Natural killer cell treated with Interleukin-12 subunit alpha and Interleukin-12 subunit beta and Interleukin-15 and Interleukin-18, amount 100 ng/mL, for 72 hours (primary cell): Measurements from ENCODE around the gene CASS4. TPM values are rescaled to one million over a fixed set of nuclear protein-coding genes. Genes with fewer than 3 reads are reported as not detected.
A peak's percentile ranks its signal among the peaks of the same experiment; 100 is the strongest.

ENCODE experiments used
- ATAC-seq, 2 donors: fragments of 150-1000 bp; cut with Tn5 transposase in 1 of 2; sonication (Bioruptor Pico), chemical (Tn5 transposase) in 1 of 2; 2 replicates each; pipeline ENCODE4 v1.10.0; 2021
- DNase-seq: peaks from one replicate; pipeline ENCODE4 v3.0.0; 2022; ENCODE audit warnings: low spot score
- H3K27ac Mint-ChIP-seq, 2 donors: 1 replicate in 1 of 2; 2 replicates in 1 of 2; pipeline ENCODE4 v1.8.0; 2022; ENCODE audit warnings: mixed read lengths in 2 of 2, mild to moderate bottlenecking in 1 of 2, moderate library complexity in 1 of 2
- H3K27me3 Mint-ChIP-seq, 2 donors: 1 replicate in 1 of 2; 2 replicates in 1 of 2; pipeline ENCODE4 v1.8.0; 2022; ENCODE audit warnings: mixed read lengths in 2 of 2
- H3K36me3 Mint-ChIP-seq: one replicate; pipeline ENCODE4 v1.8.0; 2022; ENCODE audit warnings: mixed read lengths
- H3K4me1 Mint-ChIP-seq, 2 donors: 1 replicate in 1 of 2; 2 replicates in 1 of 2; pipeline ENCODE4 v1.8.0; 2022; ENCODE audit warnings: low read depth in 2 of 2, mixed read lengths in 2 of 2, mild to moderate bottlenecking in 1 of 2
- H3K4me3 Mint-ChIP-seq: one replicate; pipeline ENCODE4 v1.8.0; 2022; ENCODE audit warnings: mixed read lengths
- H3K9me3 Mint-ChIP-seq: 2 replicates; pipeline ENCODE4 v1.8.0; 2022; ENCODE audit warnings: mixed read lengths
- total RNA-seq, 2 donors: library from RNA; stranded (reverse); gene quantifications; one replicate each; pipeline ENCODE4 v1.2.3, GENCODE V29; 2022

Gene CASS4
- total RNA-seq, 2 donors from 2014 or later, result 1.3 to 4.1 TPM

GRCh38 chr20:56431471-56431870, 19.4 kb downstream of the CASS4 start:
- Mint-ChIP-seq H3K4me3 (no peak overlapping the region), H3K27me3 (no peaks in the 10 kb centered on the region), H3K27ac (peak overlapping the region in 1 of 2 donors; percentile 65), H3K9me3 (peaks cover 3% of the 10 kb centered on the region), H3K36me3 (no peaks in the 10 kb centered on the region), H3K4me1 (peaks cover 37 to 48% of the 10 kb centered on the region in 2 donors)
- no peak for ATAC-seq
- no peak for DNase-seq

- DNase-seq (no peak), ATAC-seq (peak; percentile 24 to 39)
- Mint-ChIP-seq H3K27ac (peak overlapping the region; percentile 78 to 82), H3K4me3 (peak overlapping the region; percentile 54), H3K9me3 (peaks cover 3% of the 10 kb centered on the region), H3K27me3 (no peaks in the 10 kb centered on the region), H3K4me1 (peaks cover 43 to 49% of the 10 kb centered on the region in 2 donors), H3K36me3 (no peaks in the 10 kb centered on the region)
Observed at GRCh38 chr20:56433221-56433879, 21.3 kb downstream of the CASS4 start.

DNA sequence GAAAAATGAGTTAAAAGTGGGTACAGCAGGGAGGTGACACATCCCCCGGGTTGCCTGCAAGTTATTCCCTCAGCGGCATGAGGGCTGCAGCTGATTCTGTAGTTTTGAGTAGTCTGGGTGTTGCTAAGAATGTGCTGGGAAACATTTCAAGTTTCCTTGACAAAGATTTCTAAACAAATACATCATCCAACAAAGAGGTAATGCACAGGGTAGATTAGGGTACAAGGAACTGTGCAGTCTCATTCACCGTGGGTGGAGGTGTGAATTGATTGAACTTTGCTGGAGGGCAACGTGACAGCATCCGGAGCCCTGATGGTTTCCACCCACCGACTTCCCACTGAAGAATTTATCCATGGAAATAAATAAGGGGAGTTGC, 21.8 kb downstream of the CASS4 start:
- Mint-ChIP-seq H3K9me3 (peaks cover 3% of the 10 kb centered on the region), H3K4me3 (peak overlapping the region; percentile 54), H3K36me3 (no peaks in the 10 kb centered on the region), H3K27me3 (no peaks in the 10 kb centered on the region), H3K27ac (peak overlapping the region; percentile 78 to 82), H3K4me1 (peaks cover 48% of the 10 kb centered on the region in 2 donors)
- ATAC-seq (peak; percentile 84 to 85), DNase-seq (no peak)

DNA sequence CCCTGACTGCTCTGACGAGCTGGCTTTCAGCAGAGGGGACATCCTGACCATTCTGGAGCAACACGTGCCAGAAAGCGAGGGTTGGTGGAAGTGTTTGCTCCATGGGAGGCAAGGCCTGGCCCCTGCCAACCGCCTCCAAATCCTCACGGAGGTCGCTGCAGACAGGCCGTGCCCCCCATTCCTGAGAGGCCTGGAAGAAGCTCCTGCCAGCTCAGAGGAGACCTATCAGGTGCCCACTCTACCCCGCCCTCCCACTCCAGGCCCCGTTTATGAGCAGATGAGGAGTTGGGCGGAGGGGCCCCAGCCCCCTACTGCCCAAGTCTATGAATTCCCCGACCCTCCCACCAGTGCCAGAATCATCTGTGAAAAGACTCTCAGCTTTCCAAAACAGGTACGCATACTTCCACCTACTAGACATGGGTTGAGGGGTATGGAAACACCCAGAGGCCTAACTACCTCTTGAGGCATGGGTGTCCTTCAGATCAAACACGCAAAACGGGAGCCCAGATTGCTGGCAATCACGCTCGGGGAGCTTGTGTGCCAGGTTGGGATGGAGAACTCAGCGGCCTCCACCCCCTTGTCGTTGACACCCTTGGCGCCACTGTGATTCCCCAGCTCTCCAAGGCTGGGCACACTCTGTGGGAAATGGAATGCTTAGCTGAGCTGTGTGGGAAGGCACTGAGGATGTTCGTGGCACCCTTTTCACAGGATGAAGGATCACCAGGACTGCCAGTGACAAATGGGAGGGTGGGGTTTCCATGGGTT, 25.3 kb downstream of the CASS4 start:
- peak overlapping the region; percentile 13 to 87 for H3K27ac Mint-ChIP-seq
- ATAC-seq, result no peak
- H3K9me3 Mint-ChIP-seq, result no peaks in the 10 kb centered on the region
- no peaks in the 10 kb centered on the region for H3K27me3 Mint-ChIP-seq
- peaks cover 47 to 51% of the 10 kb centered on the region in 2 donors for H3K4me1 Mint-ChIP-seq
- no peaks in the 10 kb centered on the region for H3K36me3 Mint-ChIP-seq
- DNase-seq, result no peak
- no peak overlapping the region for H3K4me3 Mint-ChIP-seq

GRCh38 chr20:56438284-56438683, 26.2 kb downstream of the CASS4 start:
- Mint-ChIP-seq H3K4me1 (peaks cover 48 to 51% of the 10 kb centered on the region in 2 donors), H3K9me3 (no peaks in the 10 kb centered on the region), H3K27me3 (no peaks in the 10 kb centered on the region), H3K36me3 (no peaks in the 10 kb centered on the region), H3K4me3 (peak overlapping the region; percentile 13), H3K27ac (peak overlapping the region; percentile 13 to 87)
- DNase-seq, result no peak
- no peak for ATAC-seq

GRCh38 chr20:56439771-56440291, 27.8 kb downstream of the CASS4 start:
- Mint-ChIP-seq H3K27me3 (no peaks in the 10 kb centered on the region), H3K4me3 (peak overlapping the region; percentile 74), H3K27ac (peak overlapping the region; percentile 77 to 81), H3K9me3 (no peaks in the 10 kb centered on the region), H3K36me3 (no peaks in the 10 kb centered on the region), H3K4me1 (peaks cover 42% of the 10 kb centered on the region in 2 donors)
- DNase-seq (no peak), ATAC-seq (peak in 1 of 2 donors; percentile 48)

DNA sequence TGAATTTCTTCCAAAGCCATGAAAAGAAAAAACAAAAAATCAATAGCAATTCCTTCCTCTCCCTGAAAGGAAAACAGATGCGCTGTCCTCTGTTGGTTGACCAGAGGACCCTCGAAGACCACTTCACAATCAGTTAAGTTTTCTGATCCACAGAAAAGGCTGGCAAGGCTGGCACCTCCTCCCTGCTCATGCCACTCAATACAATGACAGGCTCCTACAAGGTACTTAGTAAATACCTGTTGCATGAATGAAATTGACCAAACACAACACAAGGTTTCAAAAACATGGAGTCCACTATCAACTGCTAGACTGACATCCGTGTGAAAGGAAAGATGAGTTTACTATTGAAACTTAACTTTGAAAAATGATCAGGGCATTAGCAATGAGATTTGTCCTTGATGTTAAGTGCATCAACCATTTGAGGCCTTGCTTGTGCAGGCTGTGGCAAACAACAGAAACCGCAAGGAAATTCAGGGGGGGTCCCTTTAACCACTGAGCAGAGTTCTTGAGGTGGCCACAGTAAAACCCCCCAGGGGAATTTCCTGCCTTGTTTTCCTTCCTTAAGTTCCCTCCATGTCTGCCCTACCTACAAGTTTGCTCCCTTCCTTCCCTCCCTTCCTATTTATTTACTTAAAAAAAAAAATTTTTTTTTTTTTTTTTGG, 28.4 kb downstream of the CASS4 start:
- DNase-seq, result peak; percentile 92
- Mint-ChIP-seq H3K27me3 (no peaks in the 10 kb centered on the region), H3K36me3 (no peaks in the 10 kb centered on the region), H3K4me1 (peaks cover 40 to 42% of the 10 kb centered on the region in 2 donors), H3K9me3 (no peaks in the 10 kb centered on the region), H3K4me3 (peak overlapping the region; percentile 74), H3K27ac (peak overlapping the region; percentile 77 to 81)
- peak; percentile 77 to 87 for ATAC-seq

GRCh38 chr20:56442389-56443365, 30.6 kb downstream of the CASS4 start:
- H3K27ac Mint-ChIP-seq, result peak overlapping the region; percentile 81 to 90
- peak overlapping the region; percentile 75 for H3K4me3 Mint-ChIP-seq
- DNase-seq (no peak), ATAC-seq (no peak)
- H3K4me1 Mint-ChIP-seq, result peaks cover 34 to 42% of the 10 kb centered on the region in 2 donors
- no peaks in the 10 kb centered on the region for H3K9me3 Mint-ChIP-seq
- no peaks in the 10 kb centered on the region for H3K36me3 Mint-ChIP-seq
- no peaks in the 10 kb centered on the region for H3K27me3 Mint-ChIP-seq

GRCh38 chr20:56443654-56444540, 31.8 kb downstream of the CASS4 start:
- Mint-ChIP-seq H3K27ac (peak overlapping the region; percentile 28 to 90), H3K27me3 (no peaks in the 10 kb centered on the region), H3K4me1 (peaks cover 27 to 34% of the 10 kb centered on the region in 2 donors), H3K4me3 (no peak overlapping the region), H3K9me3 (no peaks in the 10 kb centered on the region), H3K36me3 (no peaks in the 10 kb centered on the region)
- ATAC-seq (no peak), DNase-seq (no peak)

- DNase-seq (no peak), ATAC-seq (no peak)
- H3K9me3 Mint-ChIP-seq, result no peaks in the 10 kb centered on the region
- no peaks in the 10 kb centered on the region for H3K36me3 Mint-ChIP-seq
- no peaks in the 10 kb centered on the region for H3K27me3 Mint-ChIP-seq
- H3K27ac Mint-ChIP-seq, result peak overlapping the region in 1 of 2 donors; percentile 90
- H3K4me1 Mint-ChIP-seq, result peaks cover 22 to 26% of the 10 kb centered on the region in 2 donors
- no peak overlapping the region for H3K4me3 Mint-ChIP-seq
Observed at GRCh38 chr20:56445130-56445529, 33.1 kb downstream of the CASS4 start.

- Mint-ChIP-seq H3K27me3 (no peaks in the 10 kb centered on the region), H3K27ac (peak overlapping the region in 1 of 2 donors; percentile 90), H3K9me3 (no peaks in the 10 kb centered on the region), H3K4me3 (no peak overlapping the region), H3K4me1 (peaks cover 18 to 22% of the 10 kb centered on the region in 2 donors), H3K36me3 (no peaks in the 10 kb centered on the region)
- ATAC-seq, result no peak
- no peak for DNase-seq
Observed at GRCh38 chr20:56445540-56445939, 33.5 kb downstream of the CASS4 start.

DNA sequence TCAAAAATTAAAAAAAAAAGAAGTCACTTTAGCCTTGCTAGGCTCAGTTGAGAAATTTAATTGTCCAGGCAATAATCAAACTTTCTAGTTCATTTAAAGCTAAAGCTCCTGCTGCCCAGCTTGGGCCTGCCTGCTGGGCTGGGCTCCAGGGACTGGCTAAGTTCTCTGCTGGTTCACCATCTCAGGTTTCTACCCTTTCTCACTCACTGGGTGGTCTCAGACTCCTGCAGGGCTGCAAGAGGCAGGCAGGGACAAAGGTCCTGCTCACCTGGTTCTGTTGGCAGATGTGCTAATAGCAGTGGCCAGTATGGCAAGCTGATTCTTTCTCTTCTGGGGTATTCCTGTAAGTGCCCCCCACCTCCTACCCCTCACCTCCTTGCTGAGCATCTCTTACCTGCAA, 35.2 kb downstream of the CASS4 start:
- no peaks in the 10 kb centered on the region for H3K9me3 Mint-ChIP-seq
- DNase-seq, result no peak
- H3K4me3 Mint-ChIP-seq, result no peak overlapping the region
- no peaks in the 10 kb centered on the region for H3K27me3 Mint-ChIP-seq
- no peak for ATAC-seq
- H3K4me1 Mint-ChIP-seq, result peaks cover 15 to 18% of the 10 kb centered on the region in 2 donors
- peaks cover 10% of the 10 kb centered on the region for H3K36me3 Mint-ChIP-seq
- H3K27ac Mint-ChIP-seq, result no peak overlapping the region
